Fibroblast of pulmonary artery (primary cell): Measurements from ENCODE around the gene NT5C3B.

ENCODE experiments used
- DNase-seq: peaks from one replicate; pipeline ENCODE4 v3.0.0-alpha.2; 2010; ENCODE audit warnings: low read depth
- H3K4me3 ChIP-seq: replicated peaks from 2 replicates; pipeline ENCODE4 v1.5.1; 2011; ENCODE audit warnings: low read depth, mild to moderate bottlenecking, control low read depth, low read length, moderate library complexity
- CTCF ChIP-seq: IDR thresholded peaks from 2 replicates; pipeline ENCODE4 v1.5.1; 2011; ENCODE audit warnings: mild to moderate bottlenecking, control low read depth, low read length, inconsistent platforms; ENCODE audit errors: missing control alignments

The NT5C3B gene

GRCh38 chr17:41870627-41871026 lies 34.6 kb upstream of the NT5C3B start:
- no peak overlapping the region for H3K4me3 ChIP-seq
- TF ChIP-seq CTCF: no peak
- no peak for DNase-seq

GRCh38 chr17:41870097-41870496 lies 34.1 kb upstream of the NT5C3B start:
- DNase-seq: no peak
- TF ChIP-seq CTCF: no peak
- no peak overlapping the region for H3K4me3 ChIP-seq

GRCh38 chr17:41869426-41869825 lies 33.4 kb upstream of the NT5C3B start:
- no peak for DNase-seq
- TF ChIP-seq CTCF: no peak
- H3K4me3 ChIP-seq: no peak overlapping the region

- no peak for TF ChIP-seq CTCF
- H3K4me3 ChIP-seq: no peak overlapping the region
- DNase-seq: no peak
Observed at GRCh38 chr17:41868568-41868967, 32.5 kb upstream of the NT5C3B start.

- peak overlapping the region; percentile 37 for H3K4me3 ChIP-seq
- no peak for TF ChIP-seq CTCF
- DNase-seq: no peak
Observed at GRCh38 chr17:41865596-41865893, 29.5 kb upstream of the NT5C3B start.

GRCh38 chr17:41864836-41865595 lies 29.0 kb upstream of the NT5C3B start, which contains the start of gene KLHL11:
Gene KLHL11 (minus strand): TSS chr17:41865423. CDS start chr17:41865370, 53 bp downstream.
- TF ChIP-seq CTCF: no peak
- DNase-seq: peak; percentile 89
- peak within 1 kb of the TSS; percentile 91 for H3K4me3 ChIP-seq

GRCh38 chr17:41864498-41864835 lies 28.4 kb upstream of the NT5C3B start:
- H3K4me3 ChIP-seq: peak overlapping the region; percentile 91
- DNase-seq: peak; percentile 7
- TF ChIP-seq CTCF: no peak
